Uterus (tissue), 2 donors: ENCODE measurements around the gene RNF141.

Source experiments
- CTCF ChIP-seq, 4 experiments: fragments of 200-600 bp in 2 of 4; fragments of 450-650 bp in 2 of 4; sonication (generic) in 2 of 4; IDR thresholded peaks; one replicate each; pipeline ENCODE4 v1.5.1; 2016 to 2019; ENCODE audit warnings: antibody characterized with exemption in 4 of 4, mild to moderate bottlenecking in 2 of 4, moderate library complexity in 1 of 4
- POLR2A ChIP-seq, 2 donors: fragments of 450-650 bp; IDR thresholded peaks; one replicate each; pipeline ENCODE4 v1.6.1; 2016; ENCODE audit warnings: antibody characterized with exemption in 2 of 2, mild to moderate bottlenecking in 1 of 2, moderate library complexity in 1 of 2

GRCh38 chr11:10561043-10561818 lies 20.2 kb upstream of the RNF141 start:
- TF ChIP-seq CTCF (IDR thresholded peaks at IDR 0.05) = no peak
- no peak for TF ChIP-seq POLR2A (IDR thresholded peaks at IDR 0.05)
